VCaP (cell line): Measurements from ENCODE around the gene FUBP3.

Source experiments
- H3K27ac ChIP-seq: fragments of 450-650 bp; 2 replicates; pipeline ENCODE4 v1.5.1; 2017
- TF ChIP-seq, protein P1 (sequence below): fragments of 450-650 bp; conservative IDR thresholded peaks from 2 replicates; pipeline ENCODE4 v1.5.1; 2017; ENCODE audit warnings: mild to moderate bottlenecking, moderate library complexity

The FUBP3 gene

DNA sequence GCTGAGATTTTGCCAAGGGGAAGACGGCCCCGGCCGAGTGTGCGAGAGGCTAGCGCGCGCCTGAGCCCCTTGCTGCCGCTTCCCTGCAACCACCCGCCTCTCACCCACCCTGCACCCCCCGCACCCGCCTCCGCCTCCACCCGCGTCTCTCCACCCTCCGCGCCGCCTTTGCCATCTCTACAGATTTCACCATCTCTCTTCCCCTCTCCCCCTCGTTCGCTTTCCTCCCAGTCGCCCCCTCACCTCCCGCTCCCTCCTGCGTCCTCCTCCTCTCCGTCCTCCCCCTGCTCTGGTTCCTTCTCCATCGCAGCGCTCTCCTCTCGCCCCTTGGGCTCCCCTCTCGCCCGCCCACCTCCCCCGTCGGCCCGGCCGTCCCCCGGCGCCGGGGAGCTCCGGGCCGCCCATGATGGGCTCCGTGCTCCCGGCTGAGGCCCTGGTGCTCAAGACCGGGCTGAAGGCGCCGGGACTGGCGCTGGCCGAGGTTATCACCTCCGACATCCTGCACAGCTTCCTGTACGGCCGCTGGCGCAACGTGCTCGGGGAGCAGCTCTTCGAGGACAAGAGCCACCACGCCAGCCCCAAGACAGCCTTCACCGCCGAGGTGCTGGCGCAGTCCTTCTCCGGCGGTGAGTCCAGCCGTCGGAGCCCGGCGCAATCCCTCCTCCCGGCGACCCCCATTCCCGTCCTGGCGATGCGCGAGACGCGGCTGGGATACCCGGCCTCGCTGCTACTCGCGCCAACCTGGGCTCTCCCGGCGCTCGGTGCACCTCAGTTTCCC lies 85.1 kb downstream of the FUBP3 start, which contains the start of gene PRDM12:
PRDM12 (plus strand) TSS at position 344 of the 778 bp plus-strand sequence; CDS start at position 404, 60 bp downstream.
- no peak within 1 kb of the TSS for H3K27ac ChIP-seq
- TF ChIP-seq, protein P1, sequence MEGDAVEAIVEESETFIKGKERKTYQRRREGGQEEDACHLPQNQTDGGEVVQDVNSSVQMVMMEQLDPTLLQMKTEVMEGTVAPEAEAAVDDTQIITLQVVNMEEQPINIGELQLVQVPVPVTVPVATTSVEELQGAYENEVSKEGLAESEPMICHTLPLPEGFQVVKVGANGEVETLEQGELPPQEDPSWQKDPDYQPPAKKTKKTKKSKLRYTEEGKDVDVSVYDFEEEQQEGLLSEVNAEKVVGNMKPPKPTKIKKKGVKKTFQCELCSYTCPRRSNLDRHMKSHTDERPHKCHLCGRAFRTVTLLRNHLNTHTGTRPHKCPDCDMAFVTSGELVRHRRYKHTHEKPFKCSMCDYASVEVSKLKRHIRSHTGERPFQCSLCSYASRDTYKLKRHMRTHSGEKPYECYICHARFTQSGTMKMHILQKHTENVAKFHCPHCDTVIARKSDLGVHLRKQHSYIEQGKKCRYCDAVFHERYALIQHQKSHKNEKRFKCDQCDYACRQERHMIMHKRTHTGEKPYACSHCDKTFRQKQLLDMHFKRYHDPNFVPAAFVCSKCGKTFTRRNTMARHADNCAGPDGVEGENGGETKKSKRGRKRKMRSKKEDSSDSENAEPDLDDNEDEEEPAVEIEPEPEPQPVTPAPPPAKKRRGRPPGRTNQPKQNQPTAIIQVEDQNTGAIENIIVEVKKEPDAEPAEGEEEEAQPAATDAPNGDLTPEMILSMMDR = no peak

DNA sequence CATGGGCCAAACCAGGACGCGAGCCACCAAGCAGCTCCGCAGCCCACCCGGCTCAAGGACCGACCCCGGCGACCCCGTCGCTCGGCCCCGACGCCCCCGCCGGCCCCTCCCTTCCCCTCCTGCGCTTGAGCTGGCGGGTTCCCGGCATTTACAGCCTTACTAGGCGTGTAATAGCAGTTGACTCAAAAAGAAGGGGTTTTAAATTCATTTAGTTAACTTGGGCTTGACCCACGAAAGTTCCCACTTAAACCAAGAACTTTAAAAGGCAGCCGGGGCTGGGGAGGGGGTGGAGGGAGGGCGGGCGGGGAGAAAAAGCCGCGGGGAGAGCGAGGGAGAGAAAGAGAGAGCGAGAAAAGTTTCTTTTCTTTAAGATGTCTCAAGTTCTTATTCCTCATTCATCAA lies 85.7 kb downstream of the FUBP3 start:
- TF ChIP-seq, protein P1 = no peak
- no peak overlapping the region for H3K27ac ChIP-seq

DNA sequence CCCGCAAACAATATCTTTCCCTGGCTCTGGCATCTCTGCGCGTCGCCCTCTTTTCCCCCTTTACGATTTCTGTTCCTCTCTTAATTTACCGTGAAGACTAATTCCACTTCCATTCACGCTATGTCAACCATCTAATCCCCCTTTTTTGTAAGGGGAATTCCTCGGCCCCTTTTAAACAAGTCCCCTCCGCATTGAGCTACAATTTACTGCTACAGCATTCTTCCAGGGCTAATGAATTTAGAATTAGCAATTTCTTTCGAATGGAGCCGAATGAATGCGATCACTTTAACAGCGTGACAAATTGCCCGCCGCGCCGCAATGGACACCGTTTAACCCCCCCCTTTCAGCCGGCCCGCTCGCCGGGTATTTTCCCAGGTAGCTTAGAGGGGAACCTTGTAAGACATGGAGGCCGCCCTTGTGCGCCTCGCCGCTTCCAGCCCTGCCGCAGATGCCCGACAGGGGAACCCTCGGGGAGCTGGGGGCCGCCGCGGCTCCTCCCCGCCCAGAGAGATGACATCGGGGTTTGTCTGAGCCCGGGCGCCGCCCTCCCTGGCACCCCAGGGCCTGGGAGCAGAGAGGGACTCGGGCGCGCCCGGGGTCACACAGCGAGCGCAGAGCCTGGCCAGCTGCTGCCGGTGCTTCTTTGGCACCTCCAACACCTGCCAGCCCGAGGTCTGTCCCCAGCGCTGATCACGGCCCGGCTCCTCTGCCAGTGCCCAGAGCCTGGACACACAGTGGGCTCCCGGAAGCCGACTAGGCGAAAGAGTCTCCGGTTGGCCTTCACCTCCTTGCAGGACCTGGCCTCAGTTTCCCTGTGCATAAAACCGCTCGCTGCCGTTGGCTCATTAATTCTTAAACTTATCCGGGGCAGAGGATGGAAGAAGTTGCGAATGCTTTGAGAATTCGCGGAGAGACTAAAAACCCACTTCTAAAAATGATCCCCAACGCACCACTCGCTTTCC lies 86.3 kb downstream of the FUBP3 start:
- H3K27ac ChIP-seq = no peak overlapping the region
- TF ChIP-seq, protein P1 = no peak

DNA sequence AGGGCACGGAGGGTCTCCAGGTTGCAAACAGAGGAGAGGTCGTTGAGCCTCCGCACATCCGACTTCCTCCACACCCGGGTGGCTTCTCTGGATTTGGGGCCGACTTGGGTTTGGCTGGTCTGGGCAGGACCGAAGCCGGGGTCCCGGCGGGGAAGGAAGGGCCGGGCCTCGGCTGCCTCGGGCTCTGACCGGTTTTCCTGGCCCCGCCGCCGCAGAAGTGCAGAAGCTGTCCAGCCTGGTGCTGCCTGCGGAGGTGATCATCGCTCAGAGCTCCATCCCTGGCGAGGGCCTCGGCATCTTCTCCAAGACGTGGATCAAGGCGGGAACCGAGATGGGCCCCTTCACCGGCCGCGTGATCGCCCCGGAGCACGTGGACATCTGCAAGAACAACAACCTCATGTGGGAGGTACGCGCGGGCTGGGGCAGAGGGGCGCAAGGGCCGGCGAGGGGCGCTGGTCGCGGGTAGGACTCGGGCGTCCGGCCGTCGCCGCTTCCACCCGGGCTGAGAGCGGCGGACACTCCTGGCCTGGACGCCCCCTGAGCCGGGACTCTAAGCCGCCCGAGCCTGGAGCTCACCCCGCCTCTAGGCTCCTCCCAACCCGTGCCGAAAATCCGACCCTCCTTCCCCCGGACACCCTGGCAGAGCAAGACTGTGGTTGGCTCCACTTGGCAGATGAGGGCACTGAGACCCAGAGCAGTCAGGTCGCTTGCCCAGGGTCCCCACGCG lies 87.2 kb downstream of the FUBP3 start:
- TF ChIP-seq, protein P1 = no peak
- no peak overlapping the region for H3K27ac ChIP-seq

DNA sequence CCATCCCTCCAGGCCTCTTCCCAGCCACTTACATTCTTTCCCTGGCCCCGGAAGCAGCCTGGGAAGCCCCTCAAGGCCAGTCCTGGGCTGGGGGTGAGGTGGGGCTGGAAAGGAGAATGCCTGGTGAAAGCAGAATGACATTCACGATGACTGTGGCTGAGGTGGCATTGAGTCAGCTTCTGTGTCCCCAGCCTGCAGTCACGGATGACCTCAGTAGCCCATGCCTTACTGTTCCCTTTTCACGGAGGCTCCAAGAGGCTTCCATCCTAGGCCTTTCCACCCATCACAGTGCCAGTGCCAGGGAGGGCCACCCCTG lies 87.7 kb downstream of the FUBP3 start:
- H3K27ac ChIP-seq = no peak overlapping the region
- TF ChIP-seq, protein P1 = no peak

DNA sequence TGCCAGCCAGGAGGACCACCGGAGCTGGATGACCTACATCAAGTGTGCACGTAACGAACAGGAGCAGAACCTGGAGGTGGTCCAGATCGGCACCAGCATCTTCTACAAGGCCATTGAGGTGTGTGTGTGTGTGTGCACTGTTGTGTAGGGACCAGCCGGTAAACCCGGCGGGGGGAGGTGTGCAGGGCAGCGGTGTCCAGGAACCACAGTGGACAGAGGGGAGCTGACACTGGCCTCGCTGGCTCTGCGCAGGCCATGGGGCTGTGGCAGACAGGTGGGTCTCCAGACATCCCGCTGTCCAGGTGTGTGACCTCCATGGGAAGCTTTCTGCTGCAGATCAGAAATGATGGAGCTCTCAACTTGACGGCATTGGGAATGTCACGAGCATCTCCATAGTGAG lies 88.8 kb downstream of the FUBP3 start:
- H3K27ac ChIP-seq = no peak overlapping the region
- TF ChIP-seq, protein P1 = no peak

DNA sequence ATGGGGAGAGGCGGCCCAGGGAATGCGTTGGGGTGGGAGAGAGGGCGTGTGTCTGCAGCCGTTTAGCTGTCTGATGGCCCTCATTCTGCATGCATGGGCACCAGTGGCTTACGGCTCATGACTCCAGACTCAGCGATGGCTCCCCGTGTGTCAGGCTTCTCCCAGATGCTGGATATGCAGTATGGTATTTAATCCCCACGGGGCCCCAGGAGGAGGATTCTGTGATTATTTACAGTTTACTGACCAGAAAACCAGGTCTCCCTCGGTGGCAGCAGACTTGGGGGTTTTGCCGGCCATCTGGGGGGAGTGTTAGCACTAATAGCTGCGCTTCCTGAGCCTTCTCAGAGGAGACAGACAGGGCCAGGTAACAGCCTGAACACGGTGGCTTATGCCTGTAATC lies 89.3 kb downstream of the FUBP3 start:
- TF ChIP-seq, protein P1 = no peak
- no peak overlapping the region for H3K27ac ChIP-seq
